ENCODE results near the gene ELF5. TPM values are rescaled to one million over a fixed set of nuclear protein-coding genes. Genes with fewer than 3 reads are reported as not detected.

Gene ELF5
- total and polyA plus RNA-seq, 2 of the 13 experiments (the other 11 are each of a cell fraction or from before 2014, with no cell fraction given) = 0.51 to 2.6 TPM

- TF ChIP-seq, protein P1, sequence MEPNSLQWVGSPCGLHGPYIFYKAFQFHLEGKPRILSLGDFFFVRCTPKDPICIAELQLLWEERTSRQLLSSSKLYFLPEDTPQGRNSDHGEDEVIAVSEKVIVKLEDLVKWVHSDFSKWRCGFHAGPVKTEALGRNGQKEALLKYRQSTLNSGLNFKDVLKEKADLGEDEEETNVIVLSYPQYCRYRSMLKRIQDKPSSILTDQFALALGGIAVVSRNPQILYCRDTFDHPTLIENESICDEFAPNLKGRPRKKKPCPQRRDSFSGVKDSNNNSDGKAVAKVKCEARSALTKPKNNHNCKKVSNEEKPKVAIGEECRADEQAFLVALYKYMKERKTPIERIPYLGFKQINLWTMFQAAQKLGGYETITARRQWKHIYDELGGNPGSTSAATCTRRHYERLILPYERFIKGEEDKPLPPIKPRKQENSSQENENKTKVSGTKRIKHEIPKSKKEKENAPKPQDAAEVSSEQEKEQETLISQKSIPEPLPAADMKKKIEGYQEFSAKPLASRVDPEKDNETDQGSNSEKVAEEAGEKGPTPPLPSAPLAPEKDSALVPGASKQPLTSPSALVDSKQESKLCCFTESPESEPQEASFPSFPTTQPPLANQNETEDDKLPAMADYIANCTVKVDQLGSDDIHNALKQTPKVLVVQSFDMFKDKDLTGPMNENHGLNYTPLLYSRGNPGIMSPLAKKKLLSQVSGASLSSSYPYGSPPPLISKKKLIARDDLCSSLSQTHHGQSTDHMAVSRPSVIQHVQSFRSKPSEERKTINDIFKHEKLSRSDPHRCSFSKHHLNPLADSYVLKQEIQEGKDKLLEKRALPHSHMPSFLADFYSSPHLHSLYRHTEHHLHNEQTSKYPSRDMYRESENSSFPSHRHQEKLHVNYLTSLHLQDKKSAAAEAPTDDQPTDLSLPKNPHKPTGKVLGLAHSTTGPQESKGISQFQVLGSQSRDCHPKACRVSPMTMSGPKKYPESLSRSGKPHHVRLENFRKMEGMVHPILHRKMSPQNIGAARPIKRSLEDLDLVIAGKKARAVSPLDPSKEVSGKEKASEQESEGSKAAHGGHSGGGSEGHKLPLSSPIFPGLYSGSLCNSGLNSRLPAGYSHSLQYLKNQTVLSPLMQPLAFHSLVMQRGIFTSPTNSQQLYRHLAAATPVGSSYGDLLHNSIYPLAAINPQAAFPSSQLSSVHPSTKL (CRISPR knock-in tag; IDR thresholded peaks at IDR 0.05) = peak; percentile 88
- TF ChIP-seq ZNF296 (CRISPR knock-in tag; conservative IDR thresholded peaks at IDR 0.05) (no peak), TOE1 (CRISPR knock-in tag; IDR thresholded peaks at IDR 0.05) (no peak), SAFB2 (CRISPR knock-in tag; IDR thresholded peaks at IDR 0.05; ENCODE audit: borderline replicate concordance, low read depth) (no peak), ZBTB25 (CRISPR knock-in tag; IDR thresholded peaks at IDR 0.05) (no peak), HOXA9 (CRISPR knock-in tag; IDR thresholded peaks at IDR 0.05; ENCODE audit: borderline replicate concordance) (no peak), ZNF816 (CRISPR knock-in tag; IDR thresholded peaks at IDR 0.05; ENCODE audit: borderline replicate concordance) (peak; percentile 75; the same call in 1 of the 2 replicates), IRF2 (CRISPR knock-in tag; IDR thresholded peaks at IDR 0.05) (peak; percentile 61), ZNF564 (CRISPR knock-in tag; IDR thresholded peaks at IDR 0.05) (no peak), RARA (CRISPR knock-in tag; IDR thresholded peaks at IDR 0.05) (peak; percentile 67; the same call in 1 of the 2 replicates), ZNF878 (CRISPR knock-in tag; IDR thresholded peaks at IDR 0.05) (no peak), HIC2 (CRISPR knock-in tag; IDR thresholded peaks at IDR 0.05; ENCODE audit: low read depth) (peak; percentile 11; the same call in 1 of the 2 replicates), POGZ (CRISPR knock-in tag; IDR thresholded peaks at IDR 0.05) (0 out of 2 replicates have a peak, but pooled peaks have one; percentile 12), ZNF577 (CRISPR knock-in tag; IDR thresholded peaks at IDR 0.05; ENCODE audit: borderline replicate concordance, low read depth) (no peak)
- TF ChIP-seq, protein P2, sequence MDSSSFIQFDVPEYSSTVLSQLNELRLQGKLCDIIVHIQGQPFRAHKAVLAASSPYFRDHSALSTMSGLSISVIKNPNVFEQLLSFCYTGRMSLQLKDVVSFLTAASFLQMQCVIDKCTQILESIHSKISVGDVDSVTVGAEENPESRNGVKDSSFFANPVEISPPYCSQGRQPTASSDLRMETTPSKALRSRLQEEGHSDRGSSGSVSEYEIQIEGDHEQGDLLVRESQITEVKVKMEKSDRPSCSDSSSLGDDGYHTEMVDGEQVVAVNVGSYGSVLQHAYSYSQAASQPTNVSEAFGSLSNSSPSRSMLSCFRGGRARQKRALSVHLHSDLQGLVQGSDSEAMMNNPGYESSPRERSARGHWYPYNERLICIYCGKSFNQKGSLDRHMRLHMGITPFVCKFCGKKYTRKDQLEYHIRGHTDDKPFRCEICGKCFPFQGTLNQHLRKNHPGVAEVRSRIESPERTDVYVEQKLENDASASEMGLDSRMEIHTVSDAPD (CRISPR knock-in tag; IDR thresholded peaks at IDR 0.05) = no peak
- TF ChIP-seq, protein P3, sequence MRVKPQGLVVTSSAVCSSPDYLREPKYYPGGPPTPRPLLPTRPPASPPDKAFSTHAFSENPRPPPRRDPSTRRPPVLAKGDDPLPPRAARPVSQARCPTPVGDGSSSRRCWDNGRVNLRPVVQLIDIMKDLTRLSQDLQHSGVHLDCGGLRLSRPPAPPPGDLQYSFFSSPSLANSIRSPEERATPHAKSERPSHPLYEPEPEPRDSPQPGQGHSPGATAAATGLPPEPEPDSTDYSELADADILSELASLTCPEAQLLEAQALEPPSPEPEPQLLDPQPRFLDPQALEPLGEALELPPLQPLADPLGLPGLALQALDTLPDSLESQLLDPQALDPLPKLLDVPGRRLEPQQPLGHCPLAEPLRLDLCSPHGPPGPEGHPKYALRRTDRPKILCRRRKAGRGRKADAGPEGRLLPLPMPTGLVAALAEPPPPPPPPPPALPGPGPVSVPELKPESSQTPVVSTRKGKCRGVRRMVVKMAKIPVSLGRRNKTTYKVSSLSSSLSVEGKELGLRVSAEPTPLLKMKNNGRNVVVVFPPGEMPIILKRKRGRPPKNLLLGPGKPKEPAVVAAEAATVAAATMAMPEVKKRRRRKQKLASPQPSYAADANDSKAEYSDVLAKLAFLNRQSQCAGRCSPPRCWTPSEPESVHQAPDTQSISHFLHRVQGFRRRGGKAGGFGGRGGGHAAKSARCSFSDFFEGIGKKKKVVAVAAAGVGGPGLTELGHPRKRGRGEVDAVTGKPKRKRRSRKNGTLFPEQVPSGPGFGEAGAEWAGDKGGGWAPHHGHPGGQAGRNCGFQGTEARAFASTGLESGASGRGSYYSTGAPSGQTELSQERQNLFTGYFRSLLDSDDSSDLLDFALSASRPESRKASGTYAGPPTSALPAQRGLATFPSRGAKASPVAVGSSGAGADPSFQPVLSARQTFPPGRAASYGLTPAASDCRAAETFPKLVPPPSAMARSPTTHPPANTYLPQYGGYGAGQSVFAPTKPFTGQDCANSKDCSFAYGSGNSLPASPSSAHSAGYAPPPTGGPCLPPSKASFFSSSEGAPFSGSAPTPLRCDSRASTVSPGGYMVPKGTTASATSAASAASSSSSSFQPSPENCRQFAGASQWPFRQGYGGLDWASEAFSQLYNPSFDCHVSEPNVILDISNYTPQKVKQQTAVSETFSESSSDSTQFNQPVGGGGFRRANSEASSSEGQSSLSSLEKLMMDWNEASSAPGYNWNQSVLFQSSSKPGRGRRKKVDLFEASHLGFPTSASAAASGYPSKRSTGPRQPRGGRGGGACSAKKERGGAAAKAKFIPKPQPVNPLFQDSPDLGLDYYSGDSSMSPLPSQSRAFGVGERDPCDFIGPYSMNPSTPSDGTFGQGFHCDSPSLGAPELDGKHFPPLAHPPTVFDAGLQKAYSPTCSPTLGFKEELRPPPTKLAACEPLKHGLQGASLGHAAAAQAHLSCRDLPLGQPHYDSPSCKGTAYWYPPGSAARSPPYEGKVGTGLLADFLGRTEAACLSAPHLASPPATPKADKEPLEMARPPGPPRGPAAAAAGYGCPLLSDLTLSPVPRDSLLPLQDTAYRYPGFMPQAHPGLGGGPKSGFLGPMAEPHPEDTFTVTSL (CRISPR knock-in tag; IDR thresholded peaks at IDR 0.05; ENCODE audit: borderline replicate concordance) = peak; percentile 82; the same call in 1 of the 2 replicates
These were observed 12.1 kb downstream of the ELF5 start (continued) for GRCh38 chr11:34501500-34501899.

Measured in HepG2 (cell line).